GM12874 (cell line): ENCODE data around the gene SPSB2.

ENCODE experiments used
- TF ChIP-seq, protein P1 (sequence below): IDR thresholded peaks from 2 replicates; pipeline ENCODE4 v1.5.1; 2011; ENCODE audit warnings: low read depth, mild to moderate bottlenecking, control low read depth, low read length, moderate library complexity; ENCODE audit not compliant: insufficient read depth

Gene SPSB2

DNA sequence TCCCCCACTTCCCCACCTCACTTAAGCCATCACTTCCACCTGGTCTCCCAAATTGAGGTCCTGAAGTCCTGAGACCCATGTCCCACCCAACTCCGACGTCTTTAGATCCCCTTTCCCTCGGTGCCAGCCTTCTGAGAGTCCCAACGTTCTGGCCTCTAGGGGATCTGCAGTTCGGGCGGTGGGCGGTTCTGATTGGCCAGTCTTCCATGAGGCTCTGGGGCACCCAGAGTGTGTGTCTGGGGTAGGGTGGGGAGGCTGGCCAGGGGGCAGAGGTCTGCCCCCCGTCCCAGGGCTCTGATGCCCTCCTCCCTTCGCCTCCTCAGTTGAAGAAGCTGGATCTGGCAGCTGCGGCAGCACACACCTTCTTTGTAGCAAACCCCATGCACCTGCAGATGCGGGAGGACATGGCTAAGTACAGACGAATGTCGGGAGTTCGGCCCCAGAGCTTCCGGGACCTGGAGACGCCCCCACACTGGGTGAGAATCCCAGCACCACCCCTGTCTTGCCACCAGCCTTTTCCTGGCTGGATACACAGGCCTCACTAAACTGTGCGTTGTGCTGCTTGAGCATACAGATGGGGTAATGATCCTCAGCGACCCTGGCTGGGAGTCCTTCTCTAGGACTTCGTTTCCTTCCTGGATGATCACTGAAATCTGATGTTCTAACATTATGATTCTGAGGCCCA lies 43.4 kb downstream of the SPSB2 start:
- TF ChIP-seq, protein P1, sequence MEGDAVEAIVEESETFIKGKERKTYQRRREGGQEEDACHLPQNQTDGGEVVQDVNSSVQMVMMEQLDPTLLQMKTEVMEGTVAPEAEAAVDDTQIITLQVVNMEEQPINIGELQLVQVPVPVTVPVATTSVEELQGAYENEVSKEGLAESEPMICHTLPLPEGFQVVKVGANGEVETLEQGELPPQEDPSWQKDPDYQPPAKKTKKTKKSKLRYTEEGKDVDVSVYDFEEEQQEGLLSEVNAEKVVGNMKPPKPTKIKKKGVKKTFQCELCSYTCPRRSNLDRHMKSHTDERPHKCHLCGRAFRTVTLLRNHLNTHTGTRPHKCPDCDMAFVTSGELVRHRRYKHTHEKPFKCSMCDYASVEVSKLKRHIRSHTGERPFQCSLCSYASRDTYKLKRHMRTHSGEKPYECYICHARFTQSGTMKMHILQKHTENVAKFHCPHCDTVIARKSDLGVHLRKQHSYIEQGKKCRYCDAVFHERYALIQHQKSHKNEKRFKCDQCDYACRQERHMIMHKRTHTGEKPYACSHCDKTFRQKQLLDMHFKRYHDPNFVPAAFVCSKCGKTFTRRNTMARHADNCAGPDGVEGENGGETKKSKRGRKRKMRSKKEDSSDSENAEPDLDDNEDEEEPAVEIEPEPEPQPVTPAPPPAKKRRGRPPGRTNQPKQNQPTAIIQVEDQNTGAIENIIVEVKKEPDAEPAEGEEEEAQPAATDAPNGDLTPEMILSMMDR = no peak

DNA sequence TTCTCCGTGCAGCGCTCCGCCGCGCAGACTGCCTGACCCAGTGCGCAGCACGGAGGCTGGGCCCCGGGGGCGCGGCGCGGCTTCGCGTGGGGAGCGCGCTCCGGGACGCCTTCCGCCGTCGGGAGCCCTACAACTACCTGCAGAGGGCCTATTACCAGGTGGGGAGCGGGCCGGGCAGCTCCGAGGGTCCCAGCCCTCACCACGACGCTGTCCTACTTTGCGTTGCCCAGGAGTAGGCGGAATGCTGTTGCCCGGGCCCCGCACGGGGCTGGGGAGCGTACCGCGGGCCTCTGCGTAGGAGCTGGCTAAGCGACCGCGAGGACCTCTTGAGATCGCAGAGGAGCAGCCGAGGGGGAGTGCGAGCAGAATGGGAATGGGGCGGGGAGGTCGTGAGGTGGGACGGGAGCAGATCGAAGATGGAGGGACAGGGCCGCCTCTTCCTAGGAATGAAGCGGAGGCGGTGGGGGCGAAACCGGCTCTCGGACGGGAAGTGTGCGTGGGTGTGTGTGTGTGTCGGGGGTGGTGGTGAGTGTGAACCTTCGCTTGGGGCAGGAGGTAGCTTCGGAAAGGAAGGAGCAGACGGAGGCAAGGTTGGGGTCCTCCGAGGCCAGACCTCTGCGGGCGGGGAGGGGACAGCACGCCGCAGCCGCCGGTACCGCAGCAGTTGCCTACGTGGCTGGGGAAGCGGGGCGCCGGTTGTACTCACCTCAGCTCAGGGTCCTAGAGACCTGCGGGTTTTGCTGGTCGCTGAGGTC lies 44.1 kb downstream of the SPSB2 start:
- TF ChIP-seq, protein P1 = no peak

DNA sequence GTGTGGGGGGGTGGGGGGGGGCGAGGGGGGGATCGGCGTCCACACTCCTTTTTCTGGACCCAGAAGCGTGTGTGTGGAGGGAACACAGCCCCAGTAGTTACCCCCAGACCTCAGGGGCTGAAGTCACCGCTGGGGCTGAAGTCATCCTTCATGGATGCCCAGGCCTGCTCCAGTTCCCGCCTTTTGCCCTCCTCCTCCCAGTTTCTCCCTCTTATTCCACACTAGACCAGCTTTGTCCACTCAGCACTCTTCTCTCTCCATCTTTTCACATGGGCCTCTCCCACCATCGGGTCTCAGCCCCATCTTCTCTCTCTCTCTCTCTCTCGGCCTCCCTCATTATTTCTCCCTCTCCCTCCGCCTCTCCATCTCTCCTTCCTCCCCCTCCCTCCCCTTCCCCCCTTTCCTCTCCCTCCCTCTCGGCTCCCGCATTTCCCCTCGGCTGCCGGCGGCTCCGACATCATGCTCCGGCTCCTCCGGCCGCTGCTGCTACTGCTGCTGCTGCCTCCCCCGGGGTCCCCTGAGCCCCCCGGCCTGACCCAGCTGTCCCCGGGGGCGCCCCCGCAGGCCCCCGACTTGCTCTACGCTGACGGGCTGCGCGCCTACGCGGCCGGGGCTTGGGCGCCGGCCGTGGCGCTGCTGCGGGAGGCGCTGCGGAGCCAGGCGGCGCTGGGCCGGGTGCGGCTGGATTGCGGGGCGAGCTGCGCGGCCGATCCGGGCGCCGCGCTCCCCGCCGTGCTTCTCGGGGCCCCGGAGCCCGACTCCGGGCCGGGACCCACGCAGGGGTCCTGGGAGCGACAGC lies 44.9 kb downstream of the SPSB2 start, which contains the start of gene P3H3:
TSS of gene P3H3 (plus strand) at position 426 of the 799 bp plus-strand sequence. CDS start at position 460, 34 bp downstream.
- TF ChIP-seq, protein P1 = no peak

DNA sequence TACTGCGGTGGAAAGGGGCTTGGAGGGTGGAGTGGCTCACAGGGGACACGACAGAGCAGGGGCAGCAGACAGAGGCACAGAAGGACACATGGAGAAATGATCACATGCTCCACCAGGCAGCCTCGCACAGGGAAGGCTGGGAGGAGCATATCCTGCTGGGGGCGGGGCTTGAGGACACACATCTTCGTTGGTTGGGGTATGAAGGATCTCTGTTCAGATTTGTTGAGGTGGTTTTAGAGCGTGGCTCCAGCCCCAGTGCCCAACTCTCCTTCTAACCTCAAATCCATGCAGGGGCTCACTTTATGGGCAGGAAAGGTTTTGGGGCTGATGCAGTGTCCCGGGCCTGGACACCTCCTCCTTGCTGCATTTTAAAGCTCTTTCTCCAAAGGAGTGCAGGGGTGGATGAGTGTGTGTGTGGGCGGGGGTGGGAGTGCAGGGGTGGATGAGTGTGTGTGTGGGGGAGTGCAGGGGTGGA lies 45.6 kb downstream of the SPSB2 start:
- TF ChIP-seq, protein P1 = no peak

DNA sequence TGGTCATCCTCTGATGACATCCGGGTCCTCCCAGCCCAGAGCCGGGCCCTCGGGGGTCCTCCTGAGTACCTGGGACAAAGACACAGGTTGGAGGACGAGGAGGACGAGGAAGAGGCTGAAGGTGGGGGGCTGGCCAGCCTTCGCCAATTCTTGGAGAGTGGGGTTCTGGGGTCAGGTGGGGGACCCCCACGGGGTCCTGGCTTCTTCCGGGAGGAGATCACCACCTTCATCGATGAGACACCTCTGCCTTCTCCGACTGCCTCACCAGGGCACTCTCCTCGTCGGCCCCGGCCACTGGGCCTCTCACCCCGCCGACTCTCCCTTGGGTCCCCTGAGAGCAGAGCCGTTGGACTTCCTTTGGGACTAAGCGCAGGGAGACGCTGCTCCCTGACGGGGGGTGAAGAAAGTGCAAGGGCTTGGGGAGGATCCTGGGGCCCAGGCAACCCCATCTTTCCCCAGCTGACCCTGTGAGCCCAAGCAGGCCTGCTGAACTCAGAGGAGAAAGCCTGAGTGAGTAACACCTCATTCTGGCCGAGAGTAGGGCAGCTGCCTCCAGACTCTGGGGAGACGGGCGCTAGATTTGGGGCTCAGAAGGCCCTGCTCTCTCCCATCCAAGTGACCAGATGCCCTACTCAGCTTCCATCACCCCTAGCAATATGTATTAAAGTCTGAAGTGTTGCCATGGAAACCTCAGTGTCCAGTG lies 46.2 kb downstream of the SPSB2 start:
- TF ChIP-seq, protein P1 = no peak

DNA sequence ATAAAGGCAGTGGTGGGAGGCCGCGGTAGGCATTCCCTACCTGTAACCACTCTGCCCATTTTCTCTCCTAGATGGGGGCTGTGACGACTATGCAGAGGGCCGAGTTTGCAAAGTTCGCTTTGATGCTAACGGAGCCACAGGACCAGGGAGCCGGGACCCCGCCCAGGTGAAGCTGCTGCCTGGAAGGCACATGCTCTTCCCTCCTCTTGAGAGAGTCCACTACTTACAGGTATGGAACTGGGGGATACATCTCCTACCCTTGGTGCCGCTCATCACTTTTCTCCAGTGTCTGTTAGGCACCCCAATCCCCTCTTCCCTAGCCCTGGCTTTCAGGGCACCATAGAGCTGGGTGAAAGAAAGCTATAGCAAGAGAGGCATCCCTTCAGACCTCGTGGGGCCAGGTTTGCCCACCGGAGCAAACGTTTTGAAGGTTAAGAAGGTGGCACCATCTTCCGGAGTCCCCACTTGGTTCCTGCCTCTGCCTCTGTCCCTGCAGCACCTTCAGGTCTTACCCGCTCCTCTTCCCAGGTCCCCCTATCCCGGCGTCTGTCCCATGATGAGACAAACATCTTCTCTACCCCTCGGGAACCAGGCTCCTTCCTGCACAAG lies 46.9 kb downstream of the SPSB2 start:
- TF ChIP-seq, protein P1 = no peak
